C1 segment of cervical spinal cord (tissue), 14 donors: ENCODE results near the gene CCDC127.

Experiments
- DNase-seq, 14 donors: peaks; one replicate each; lab custom pipeline; 2025; lab: John Stamatoyannopoulos, UW

The CCDC127 gene

GRCh38 chr5:203246-203930 is 14.6 kb downstream of the CCDC127 start:
- no peak for DNase-seq

- no peak for DNase-seq
These were observed 16.3 kb downstream of the CCDC127 start for GRCh38 chr5:201672-202071.

GRCh38 chr5:200985-201384 is 17.0 kb downstream of the CCDC127 start:
- DNase-seq, result no peak

GRCh38 chr5:199950-200645 is 17.9 kb downstream of the CCDC127 start:
- DNase-seq, result no peak

DNA sequence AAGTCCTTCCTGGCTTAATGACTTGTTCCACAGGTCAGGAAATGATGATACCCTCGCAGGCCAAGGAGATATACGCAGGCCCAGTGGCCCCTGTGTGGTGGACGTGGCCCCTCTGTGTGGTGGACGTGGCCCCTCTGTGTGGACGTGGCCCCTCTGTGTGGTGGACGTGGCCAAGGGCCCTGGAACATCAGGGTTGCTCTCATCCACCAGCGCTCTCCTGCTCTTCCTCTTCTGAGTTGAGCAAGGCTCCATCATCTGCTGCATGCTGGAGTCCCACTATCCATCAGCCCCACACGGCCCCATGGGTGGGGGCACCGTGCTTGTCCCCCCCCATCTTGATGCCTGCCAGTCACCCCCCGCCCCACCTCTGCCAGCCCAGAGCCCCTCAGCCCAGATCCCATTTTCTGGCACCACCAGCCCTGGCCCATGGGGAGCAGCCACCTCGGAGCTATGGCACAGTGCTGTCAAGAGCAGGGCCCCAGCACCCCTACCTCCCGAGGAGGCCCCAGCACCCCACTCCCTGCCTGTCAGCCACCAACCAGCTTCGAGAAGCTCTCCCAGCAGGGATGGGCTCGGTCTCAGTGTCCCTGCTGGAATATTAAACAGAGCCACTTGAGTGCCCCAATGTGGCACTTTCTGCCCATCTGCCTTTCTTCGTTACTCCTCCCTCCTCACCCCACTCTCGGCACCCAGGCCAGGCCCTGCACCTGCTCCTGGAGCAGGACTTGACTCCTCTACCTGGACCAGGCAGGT is 18.6 kb downstream of the CCDC127 start:
- DNase-seq, result no peak

DNA sequence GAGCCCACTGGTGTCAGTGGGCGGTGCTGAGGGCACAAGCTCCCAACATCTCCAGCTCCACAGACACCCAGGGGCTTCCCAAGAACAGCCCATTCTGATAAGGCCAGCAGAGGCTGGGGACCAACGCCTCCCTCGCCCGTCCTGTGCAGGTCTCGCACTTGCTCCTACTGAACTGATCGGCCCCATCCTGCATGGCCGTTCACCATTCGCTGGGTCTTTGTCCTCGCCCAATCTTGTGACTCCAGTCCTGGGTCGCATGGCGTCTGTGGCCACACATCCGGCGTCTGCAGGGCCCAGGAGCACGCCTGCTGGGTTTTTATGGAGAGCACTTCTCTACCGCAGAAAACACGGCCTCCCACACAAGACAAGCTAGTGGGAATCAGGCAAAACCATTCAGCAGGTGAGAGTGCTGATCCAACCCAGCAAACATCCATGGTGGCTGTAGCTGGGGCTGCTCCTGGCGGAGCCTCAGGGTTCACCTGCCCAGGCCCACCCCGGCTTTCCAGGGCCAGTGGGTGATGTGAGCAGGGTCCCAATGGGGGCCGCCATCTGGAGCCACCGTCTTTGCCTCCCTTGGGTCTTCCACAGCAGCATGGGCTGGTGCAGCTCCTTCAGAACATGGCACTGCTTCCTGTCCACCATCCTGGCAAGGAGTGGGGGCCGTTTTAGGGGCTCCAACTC is 19.3 kb downstream of the CCDC127 start:
- no peak for DNase-seq

DNA sequence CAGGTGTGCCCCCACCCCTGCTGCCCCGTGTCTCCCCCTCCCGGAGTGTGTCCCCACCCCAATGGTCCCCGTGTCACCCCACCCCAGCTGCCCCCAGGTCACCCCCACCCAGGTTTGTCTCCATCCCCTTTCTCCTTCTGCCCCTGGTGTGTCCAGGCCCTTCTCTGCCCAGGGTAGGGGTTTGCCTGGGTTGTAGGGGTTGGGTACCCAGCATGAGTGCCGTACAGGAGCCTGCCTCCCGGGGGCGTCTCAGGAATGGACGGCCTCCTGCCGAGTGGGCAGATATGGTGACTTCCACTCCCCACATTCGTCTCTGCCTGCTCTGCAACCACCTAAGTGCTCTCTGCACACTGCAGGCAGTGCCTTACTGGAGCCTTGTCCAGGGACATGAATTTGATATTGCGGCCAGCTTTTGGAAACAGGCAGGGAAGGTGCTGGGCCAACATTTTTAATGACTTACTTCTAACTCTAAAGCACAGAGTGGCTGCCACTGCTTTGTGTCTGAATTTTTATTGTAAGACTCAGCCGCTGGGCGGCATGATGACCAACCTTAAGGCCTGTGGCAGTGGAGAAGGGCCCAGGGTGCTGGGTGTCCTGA is 20.0 kb downstream of the CCDC127 start:
- DNase-seq, result no peak

DNA sequence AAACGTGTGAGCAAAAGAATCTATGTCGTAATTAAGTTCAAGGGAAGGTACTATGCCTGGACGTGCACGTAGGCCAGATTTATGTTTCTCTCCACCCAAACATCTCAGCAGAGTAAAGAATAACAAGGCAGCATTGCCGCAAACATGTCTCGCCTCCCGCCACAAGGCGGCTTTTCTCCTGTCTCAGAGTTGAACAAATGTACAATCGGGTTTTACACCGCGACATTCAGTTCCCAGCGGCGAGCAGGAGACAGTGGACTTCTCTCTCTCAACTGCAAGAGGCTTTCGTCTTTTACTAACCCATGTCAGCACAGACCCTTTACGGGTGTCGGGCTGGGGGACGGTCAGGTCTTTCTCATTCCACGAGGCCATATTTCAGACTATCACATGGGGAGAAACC is 20.9 kb downstream of the CCDC127 start:
- DNase-seq, result peak in 4 of 14 donors; percentile 10 to 28 (median 22)

- no peak for DNase-seq
These were observed 21.6 kb downstream of the CCDC127 start for GRCh38 chr5:196350-196749.

- no peak for DNase-seq
These were observed 22.4 kb downstream of the CCDC127 start for GRCh38 chr5:195401-196160.

DNA sequence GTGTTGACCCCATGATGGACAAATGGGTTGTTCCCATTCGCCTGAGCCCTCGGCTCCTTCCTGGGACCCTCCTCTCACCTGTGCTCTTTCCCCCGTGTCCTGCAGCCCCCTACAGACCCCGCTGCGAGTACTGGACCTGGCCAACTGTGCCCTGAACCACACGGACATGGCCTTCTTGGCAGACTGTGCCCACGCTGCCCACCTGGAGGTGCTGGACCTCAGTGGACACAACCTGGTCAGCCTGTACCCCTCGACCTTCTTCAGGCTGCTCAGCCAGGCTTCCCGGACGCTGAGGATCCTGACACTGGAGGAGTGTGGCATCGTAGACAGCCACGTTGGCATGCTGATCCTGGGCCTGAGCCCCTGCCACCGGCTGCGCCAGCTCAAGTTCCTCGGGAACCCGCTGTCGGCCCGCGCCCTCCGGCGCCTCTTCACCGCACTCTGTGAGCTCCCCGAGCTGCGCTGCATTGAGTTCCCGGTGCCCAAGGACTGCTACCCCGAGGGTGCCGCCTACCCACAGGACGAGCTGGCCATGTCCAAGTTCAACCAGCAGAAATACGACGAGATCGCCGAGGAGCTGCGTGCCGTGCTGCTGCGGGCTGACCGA is 23.2 kb downstream of the CCDC127 start:
- DNase-seq, result no peak

DNA sequence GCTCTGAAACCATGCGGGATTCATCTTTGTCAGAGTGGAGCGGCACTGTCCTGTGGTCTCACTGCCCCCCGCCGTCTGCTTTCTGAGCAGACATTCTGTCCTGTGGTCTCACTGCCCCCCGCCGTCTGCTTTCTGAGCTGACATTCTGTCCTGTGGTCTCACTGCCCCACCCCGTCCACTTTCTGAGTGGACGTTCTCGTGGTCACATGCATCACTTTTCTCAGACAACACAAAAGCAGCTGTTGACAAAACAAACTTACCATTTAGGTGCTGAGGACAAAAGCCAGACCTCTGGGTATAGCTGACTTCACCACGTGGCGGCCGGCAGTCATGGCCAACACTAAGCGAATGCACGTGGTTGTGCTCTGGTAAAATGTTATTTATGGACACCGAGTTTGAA is 23.9 kb downstream of the CCDC127 start:
- DNase-seq, result no peak

GRCh38 chr5:192970-193831 is 24.8 kb downstream of the CCDC127 start:
- no peak for DNase-seq

DNA sequence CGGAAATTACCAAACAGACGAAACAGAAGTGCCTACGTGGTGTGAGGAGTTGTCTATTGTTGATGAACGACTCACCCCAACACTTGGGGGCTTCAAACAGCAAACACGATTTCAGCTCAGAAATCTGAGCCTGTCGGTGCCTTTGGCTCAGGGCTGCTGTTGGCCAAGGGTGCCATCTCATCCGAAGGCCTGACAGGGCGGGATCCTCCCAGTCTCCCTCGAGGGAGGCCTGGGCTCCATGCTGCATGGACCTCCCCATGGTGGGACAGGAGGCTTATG is 25.3 kb downstream of the CCDC127 start:
- no peak for DNase-seq

GRCh38 chr5:191949-192690 is 25.8 kb downstream of the CCDC127 start:
- no peak for DNase-seq

GRCh38 chr5:191036-191948 is 26.7 kb downstream of the CCDC127 start, which contains the start of gene LRRC14B:
Gene LRRC14B (plus strand): TSS chr5:191495. CDS start chr5:191539, 44 bp downstream.
- peak in 9 of 14 donors; percentile 11 to 77 (median 38) for DNase-seq

GRCh38 chr5:190366-191035 is 27.5 kb downstream of the CCDC127 start:
- DNase-seq, result no peak
